GM18870 (cell line): ENCODE measurements around the gene OST4.
A peak's percentile ranks its signal among the peaks of the same experiment; 100 is the strongest.

ENCODE experiments used
- ATAC-seq: cut with Tn5 transposase; IDR thresholded peaks from one replicate; pipeline ENCODE4 v1.9.1; 2021; ENCODE audit warnings: moderate library complexity; ENCODE audit not compliant: unreplicated experiment

OST4 gene

DNA sequence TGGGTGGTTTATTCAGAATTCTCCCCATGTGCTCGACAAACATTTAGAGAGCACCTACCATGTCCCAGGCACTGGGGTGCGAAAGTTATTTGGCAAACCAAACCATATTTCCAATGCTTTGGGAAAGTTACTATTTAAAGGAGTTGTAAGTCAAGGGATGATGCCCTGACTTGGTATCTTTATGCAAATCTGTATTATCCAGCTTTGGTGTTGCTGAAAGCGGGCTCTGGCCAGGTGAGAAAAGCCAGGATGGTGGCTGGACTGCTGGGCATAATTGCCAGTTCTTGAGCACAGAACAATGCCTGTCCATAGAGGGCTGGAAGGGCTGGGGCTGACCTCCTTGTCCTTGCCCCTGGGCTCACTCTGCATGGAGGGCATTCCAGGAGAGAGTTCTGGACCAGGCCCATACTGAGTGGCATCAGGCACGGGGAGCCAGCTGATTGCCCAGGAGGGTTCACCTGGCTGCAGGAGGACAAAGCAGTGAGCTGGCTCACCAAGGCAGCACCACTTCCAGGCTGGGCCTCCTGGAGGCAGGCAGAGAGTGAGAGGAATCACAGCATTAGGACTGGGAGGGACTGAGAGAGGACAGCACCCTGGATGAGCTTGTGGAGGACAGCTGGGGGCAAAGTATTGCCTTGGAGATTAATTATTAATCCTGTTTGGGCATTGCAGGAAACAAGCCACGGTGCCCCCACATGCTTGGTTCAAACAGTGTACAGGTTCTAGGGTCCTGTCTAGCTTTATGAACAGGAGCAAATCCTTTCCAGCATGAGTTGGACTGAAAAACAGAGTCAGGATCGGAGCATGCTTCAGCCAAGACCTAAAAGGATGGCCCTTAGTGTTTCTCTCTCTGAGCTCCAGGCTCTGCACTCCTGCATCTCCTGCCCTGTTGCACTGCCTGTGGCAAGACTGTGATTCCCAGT is 22.2 kb upstream of the OST4 start:
- no peak for ATAC-seq

DNA sequence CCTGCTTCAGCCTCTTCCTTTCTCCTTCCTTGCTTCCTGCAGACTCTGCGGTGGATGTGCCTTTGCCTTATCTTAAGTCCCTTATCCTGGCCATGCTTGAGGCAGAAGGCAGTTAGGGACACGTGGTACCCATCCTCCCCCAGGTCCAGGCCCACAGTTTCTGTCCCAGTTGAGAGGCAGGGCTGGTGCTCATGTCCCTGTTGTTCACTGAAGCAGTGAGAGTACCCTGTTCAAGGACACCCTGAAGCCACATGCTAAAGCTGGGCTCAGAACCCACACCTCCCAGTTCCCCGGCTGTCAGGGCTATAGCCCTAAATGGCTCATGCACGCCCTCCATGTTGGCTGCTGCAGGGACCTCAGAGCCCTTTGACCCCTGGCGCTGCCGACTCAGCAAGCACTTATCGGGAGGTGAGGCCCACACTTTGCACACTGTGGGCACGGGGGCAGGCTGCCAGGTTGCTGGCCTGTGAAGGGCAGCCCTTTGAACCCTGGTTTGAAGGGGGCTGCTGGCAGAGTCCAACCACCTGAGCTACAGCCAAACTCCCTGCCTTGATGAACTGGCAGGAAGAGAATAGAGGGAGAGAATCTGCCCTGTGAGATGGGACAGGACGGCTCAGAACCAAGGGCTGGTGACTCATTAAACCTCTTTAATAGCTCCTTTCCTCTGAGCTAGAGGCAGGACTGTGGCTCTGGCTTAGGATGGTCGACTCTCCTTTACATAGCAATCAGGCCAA is 21.4 kb upstream of the OST4 start:
- ATAC-seq, result no peak

DNA sequence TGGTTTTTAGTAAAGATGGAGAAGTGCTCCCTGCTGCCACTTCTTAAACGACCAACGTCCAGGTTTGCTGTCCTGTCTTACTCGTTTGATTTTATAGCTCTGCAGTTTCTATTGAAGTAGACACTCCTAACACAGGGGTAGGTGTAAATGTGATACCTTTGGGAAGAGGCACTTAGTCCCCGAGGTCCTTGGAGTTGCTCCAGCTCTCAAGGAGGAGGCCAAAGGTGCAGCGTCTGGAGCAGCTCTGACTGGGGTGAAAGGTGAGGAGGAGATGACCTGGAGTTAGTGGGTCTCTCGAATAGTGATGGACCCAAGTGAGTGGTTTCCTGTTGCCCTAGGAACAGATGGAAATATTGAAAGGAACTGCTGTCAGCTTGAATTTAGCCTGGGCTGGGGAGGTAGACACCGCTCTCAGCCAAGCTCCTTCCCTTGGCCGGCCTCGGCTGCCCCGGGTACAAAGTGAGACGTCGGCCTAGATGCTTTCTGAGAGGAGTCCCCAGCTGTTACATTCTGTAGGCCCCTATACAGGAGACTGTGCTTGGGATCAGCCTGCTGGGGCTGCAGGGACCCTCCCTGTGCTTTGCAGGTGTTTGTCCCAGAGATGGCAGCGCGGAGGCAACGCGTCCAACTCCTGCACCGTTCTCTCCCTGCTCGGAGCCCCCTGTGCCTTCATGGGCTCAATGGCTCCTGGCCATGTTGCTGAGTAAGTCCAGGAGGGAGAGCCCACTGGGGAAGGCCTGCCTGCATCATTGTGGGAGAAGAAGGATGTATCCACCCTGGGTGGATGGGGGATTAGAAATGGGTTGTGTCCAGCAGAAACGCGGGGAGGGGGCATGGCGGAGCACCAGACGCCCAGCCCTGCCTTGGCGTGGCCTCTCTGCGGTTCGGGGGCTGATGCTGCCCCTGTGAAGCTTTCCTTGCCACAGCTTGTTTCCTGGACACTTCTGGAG is 20.6 kb upstream of the OST4 start:
- no peak for ATAC-seq

DNA sequence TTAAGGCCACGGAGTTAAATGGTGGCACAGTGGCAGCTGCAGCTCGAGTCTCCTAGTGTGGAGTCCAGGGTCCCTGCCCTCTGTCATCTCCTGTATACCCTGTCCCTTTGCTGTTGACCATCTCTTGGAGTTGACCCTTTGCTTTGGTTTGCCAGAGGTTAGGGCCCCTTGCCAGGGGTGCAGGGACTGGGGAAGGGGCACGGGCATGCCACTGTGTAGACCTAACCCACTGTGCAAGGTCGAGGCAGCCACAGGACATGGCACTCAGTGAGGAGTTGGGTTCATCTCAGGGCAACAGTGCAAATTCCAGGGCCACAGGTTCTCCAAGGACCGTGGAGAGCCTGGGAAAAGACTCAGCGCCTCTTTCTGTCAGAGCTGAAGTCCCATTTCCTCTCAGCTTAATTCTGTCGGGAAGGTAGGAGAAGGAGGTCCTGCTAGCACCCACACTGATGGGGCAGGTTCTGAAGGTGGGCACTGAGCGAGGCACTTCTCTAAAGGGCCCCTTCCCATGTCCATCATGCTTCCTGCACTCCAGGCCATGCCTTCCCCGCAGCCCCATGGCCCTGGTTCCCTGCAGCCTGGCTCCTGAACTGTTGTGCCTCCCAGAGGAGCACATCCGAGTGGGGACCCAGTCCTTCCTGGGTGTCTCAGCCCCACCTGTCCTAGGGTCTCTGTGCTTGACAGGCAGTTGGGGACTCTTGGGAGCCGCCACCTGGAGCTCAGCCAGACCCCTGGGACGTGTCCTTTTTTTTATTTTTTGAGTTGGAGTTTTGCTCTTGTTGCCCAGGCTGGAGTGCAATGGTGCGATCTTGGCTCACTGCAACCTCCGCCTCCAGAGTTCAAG is 17.9 kb upstream of the OST4 start:
- ATAC-seq, result no peak

DNA sequence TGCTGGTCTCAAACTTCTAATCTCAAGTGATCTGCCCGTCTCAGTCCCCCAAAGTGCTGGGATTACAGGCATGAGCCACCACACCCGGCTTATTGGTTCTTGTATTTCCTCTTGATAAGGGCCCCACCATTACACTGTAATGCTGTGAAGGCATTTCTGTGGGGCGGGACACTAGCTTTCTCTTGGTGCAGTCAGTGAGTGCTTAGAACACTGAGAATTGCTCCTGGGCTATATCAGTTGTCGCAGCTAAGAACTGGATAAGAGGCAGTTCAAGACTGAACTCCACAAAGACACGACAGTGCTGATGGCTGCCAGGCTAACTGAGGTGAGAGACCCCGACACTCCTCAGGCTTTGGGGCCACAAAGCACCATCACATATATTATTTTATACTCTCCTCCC is 17.2 kb upstream of the OST4 start:
- ATAC-seq, result no peak

DNA sequence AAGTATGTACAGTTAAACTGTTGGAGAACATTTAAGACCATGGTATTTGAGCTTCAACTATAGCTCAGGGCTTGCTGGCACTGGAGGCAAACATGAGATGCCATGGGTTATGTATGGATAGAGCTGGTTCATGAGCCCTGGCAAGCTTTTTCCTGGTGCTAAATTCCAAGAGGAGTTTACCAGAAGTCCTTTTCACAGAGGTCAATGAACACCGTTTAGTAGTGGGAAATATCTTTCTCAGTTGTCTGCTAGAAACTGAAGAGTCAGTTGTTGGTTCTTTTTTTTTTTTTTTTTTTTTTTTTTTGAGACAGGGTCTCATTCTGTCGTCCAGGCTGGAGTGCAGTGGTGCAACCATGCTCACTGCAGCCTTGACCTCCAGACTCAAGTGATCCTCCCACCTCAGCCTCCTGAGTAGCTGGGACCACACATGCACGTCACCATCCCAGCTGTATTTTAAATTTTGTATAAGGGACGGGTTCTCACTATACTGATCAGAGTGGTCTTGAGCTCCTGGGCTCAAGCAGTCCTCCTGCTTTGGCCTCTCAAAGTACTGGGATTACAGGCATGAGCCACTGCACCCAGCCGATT is 16.5 kb upstream of the OST4 start:
- no peak for ATAC-seq

DNA sequence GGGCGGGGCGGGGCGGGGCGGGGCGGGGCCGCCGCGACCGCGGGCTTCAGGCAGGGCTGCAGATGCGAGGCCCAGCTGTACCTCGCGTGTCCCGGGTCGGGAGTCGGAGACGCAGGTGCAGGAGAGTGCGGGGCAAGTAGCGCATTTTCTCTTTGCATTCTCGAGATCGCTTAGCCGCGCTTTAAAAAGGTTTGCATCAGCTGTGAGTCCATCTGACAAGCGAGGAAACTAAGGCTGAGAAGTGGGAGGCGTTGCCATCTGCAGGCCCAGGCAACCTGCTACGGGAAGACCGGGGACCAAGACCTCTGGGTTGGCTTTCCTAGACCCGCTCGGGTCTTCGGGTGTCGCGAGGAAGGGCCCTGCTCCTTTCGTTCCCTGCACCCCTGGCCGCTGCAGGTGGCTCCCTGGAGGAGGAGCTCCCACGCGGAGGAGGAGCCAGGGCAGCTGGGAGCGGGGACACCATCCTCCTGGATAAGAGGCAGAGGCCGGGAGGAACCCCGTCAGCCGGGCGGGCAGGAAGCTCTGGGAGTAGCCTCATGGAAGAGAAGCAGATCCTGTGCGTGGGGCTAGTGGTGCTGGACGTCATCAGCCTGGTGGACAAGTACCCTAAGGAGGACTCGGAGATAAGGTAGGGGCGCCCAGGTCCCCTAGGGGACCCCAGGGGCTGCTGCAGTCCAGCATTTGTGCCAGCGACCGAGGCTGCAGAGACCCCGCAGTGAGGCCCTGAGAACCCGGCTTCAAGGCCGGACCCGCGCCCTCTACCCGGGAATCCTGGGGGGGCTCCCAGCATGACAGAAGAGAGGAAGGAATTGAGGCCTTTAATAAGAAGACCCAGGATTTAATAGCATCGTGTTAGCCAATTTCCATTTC is 15.5 kb upstream of the OST4 start, which contains the start of gene KHK:
Gene KHK, plus strand, starts transcription at position 49 of the 870 bp plus-strand sequence. Its CDS starts 488 bp downstream, at position 537.
- ATAC-seq, result peak; percentile 28

DNA sequence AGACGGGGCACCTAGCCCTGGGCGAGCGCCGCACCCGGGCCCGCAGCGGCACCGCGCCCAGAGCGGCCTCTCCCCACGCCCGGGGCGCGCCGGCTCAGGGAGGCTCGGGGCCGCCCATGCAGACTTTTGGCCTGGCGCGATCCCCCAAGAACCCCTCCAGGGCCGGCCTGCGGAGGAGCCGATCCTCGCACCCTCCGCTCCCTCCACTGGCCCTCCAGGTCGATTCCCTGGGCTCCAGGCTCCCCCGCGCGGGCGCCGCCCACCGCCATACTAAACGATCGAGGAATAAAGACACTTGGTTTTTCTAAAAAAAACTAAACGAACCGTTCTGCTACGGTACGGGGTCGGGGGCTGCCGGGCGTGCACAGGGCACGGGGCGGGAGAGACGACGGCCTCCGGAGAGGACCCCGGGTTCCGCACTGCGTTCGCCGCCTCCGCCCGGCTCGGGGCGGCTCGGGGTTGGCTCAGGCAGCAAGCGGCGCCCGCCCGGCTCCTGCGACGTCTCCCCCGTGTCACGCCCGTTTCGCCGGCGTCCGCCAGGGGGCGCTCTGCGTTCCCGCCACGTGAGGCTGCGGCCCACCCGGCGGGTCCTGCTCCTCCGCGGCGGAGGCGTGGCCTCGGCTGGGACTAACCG is 14.8 kb upstream of the OST4 start:
- peak; percentile 51 for ATAC-seq

DNA sequence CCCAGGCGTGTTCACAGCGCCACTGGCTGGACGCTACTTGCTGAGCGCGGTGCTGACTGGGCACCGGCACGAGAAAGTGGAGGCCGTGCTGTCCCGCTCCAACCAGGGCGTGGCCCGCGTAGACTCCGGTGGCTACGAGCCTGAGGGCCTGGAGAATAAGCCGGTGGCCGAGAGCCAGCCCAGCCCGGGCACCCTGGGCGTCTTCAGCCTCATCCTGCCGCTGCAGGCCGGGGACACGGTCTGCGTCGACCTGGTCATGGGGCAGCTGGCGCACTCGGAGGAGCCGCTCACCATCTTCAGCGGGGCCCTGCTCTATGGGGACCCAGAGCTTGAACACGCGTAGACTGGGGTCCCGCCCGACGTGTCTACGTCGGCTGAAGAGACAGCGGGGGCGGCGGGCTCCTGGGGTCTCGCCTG is 14.2 kb upstream of the OST4 start:
- no peak for ATAC-seq

DNA sequence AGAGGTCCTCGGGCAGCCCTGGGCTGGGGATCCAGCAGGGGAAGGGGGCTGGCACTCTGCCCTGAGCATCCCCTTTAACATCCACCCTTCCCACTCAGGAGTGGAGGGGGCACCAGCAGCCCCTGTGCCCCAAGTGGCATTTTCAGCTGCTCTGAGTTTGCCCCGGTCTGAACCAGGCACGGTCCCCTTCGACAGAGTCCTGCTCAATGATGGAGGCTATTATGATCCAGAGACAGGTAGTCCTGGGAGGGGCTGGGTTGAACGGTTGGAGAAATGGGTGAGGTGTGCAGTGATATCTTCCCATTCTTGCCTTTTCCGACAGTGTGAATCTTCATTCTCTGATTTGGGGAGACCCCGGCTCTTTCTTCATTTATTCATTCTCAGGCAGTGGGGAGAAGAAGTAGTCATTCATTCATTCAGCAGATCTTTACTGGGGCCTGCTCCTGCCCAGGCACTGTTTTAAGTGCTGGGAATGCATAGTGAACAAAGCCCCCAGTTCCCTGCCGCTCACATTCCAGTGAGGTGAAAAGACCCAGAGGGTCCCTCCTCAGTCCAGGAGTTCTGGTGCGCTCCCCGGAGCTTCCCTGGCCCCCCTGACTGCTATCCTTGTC is 13.7 kb upstream of the OST4 start:
- ATAC-seq, result no peak

DNA sequence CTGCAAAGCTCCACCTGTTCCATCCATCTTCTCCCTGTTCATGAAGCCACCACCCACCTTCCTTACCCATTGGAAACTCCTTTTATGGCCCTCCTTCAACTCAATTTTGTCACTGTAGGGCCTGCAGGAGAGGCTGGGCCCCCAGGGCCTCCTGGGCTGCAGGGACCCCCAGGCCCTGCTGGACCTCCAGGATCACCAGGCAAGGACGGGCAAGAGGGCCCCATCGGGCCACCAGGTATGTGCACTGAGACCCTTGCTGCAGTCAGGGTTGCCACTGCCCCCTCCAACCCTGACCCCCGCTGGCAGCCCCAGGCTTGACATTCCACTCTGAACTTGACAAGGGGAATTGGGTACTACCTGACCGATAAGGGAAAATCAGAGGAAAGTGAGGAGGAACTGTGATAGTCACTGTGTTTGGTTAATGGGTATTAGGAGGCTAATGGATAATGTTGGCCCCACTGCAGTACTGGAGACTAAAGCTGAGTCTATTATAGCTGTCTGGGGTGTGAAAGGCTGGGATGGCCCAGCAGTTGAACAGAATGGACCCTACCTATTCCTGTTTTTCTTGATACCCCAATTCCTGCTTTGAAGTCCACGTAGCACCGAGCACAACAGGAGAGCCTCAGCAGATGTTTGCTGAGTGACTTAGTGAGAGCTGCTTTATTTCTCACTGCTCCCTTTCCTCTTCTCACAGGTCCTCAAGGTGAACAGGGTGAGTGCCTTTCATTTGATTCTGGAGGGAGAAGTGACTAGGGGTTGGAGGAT is 13.0 kb upstream of the OST4 start:
- no peak for ATAC-seq

DNA sequence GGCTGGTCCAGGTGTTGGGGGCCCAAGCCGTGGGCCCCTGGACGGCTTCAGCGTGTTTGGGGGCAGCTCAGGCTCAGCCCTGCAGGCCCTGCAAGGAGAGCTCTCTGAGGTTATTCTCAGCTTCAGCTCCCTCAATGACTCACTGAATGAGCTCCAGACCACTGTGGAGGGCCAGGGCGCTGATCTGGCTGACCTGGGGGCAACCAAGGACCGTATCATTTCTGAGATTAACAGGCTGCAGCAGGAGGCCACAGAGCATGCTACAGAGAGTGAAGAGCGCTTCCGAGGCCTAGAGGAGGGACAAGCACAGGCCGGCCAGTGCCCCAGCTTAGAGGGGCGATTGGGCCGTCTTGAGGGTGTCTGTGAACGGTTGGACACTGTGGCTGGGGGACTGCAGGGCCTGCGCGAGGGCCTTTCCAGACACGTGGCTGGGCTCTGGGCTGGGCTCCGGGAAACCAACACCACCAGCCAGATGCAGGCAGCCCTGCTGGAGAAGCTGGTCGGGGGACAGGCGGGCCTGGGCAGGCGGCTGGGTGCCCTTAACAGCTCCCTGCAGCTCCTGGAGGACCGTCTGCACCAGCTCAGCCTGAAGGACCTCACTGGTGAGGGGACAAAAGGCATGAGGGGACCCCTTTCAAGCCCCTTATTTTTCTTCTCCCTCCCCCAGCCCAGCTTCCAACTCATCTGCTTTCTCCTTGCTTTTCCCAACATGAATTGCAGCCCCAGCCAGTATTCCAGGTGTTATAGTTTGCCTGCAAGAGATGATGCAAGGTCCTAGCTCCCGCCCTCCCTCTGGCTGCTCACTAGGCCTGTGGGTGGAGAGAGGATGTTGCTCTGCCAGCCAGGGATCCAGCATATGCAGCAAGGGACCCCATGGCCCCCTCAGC is 12.2 kb upstream of the OST4 start:
- ATAC-seq, result no peak

DNA sequence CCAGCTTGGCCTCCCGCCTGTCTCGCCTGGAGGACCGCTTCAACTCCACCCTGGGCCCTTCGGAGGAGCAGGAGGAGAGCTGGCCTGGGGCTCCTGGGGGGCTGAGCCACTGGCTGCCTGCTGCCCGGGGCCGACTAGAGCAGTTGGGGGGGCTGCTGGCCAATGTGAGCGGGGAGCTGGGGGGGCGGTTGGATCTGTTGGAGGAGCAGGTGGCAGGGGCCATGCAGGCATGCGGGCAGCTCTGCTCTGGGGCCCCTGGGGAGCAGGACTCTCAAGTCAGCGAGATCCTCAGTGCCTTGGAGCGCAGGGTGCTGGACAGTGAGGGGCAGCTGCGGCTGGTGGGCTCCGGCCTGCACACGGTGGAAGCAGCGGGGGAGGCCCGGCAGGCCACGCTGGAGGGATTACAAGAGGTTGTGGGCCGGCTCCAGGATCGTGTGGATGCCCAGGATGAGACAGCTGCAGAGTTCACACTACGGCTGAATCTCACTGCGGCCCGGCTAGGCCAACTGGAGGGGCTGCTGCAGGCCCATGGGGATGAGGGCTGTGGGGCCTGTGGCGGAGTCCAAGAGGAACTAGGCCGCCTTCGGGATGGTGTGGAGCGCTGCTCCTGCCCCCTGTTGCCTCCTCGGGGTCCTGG is 11.4 kb upstream of the OST4 start:
- no peak for ATAC-seq

DNA sequence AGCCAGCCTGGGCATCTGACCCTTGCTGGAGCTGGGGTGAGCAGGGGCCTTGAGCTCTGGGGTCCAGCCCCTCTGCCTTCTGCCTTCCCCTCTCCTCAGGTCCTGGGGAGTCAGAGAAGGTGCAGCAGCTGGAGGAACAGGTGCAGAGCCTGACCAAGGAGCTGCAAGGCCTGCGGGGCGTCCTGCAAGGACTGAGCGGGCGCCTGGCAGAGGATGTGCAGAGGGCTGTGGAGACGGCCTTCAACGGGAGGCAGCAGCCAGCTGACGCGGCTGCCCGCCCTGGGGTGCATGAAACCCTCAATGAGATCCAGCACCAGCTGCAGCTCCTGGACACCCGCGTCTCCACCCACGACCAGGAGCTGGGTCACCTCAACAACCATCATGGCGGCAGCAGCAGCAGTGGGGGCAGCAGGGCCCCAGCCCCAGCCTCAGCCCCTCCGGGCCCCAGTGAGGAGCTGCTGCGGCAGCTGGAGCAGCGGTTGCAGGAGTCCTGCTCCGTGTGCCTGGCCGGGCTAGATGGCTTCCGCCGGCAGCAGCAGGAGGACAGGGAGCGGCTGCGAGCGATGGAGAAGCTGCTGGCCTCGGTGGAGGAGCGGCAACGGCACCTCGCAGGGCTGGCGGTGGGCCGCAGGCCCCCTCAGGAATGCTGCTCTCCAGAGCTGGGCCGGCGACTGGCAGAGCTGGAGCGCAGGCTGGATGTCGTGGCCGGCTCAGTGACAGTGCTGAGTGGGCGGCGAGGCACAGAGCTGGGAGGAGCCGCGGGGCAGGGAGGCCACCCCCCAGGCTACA is 10.7 kb upstream of the OST4 start:
- ATAC-seq, result no peak

DNA sequence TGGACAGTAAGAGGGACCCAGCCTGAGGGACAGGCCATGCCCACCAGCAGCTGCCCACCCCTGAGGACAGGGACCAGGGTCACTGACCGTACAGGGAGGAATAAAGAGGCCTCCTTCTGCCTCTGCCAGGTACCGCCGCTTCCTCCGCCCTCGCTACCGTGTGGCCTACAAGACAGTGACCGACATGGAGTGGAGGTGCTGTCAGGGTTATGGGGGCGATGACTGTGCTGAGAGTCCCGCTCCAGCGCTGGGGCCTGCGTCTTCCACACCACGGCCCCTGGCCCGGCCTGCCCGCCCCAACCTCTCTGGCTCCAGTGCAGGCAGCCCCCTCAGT is 9.1 kb upstream of the OST4 start:
- no peak for ATAC-seq
